HG03571 (cell line): Measurements from ENCODE around the gene PSEN1.
"Not testable (repeated sequence)": the region's sequence is repeated elsewhere in the genome, so short reads cannot be mapped to it uniquely, and the experiment has no call there.

Experiments
- ATAC-seq: cut with Tn5 transposase; IDR thresholded peaks from one replicate; pipeline ENCODE4 v1.9.1; 2021; ENCODE audit not compliant: unreplicated experiment

The PSEN1 gene

GRCh38 chr14:73162251-73162650 lies 25.9 kb downstream of the PSEN1 start:
- ATAC-seq = no peak

DNA sequence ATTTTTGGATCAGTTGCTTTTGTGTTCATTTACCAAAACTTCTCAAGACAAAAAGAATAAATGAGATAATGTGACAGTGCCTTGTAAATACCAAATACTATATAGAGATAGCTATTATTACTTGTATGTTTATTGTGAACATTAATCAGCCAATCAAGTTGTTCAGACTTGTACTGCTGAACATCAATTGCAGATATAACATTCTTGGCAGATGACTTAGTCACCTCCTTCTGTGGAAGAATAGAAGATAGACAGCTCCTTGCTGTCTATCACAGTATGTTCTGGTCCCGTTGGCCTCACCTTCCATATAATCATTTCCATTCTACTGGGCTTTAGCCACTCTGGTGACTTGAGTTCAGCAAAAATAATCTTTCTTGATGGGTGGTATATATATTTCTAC lies 30.1 kb downstream of the PSEN1 start:
- ATAC-seq = no peak

DNA sequence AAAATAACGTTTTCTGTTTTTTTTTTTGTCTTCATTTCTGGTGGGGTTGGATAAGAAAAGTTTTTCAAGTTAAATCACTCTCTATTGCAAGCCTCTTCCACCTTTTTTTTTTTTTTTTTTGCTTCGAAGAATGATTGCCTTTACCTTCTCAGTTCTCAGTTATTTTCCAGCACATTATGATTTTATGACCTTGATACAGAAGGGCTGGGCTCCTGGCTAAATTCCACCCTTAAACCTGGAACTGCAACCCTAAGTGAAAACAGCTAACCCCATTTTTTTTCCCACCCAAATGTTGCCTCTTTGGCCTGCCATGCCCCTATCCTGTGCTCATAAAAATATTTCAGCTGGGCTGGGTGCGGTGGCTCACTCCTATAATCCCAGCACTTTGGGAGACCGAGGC lies 31.4 kb downstream of the PSEN1 start:
- ATAC-seq = no peak

GRCh38 chr14:73168274-73168673 lies 32.0 kb downstream of the PSEN1 start:
- no peak for ATAC-seq

GRCh38 chr14:73168691-73169090 lies 32.4 kb downstream of the PSEN1 start:
- ATAC-seq = no peak

- not testable (repeated sequence) for ATAC-seq
Observed at GRCh38 chr14:73169855-73170254, 33.5 kb downstream of the PSEN1 start.

DNA sequence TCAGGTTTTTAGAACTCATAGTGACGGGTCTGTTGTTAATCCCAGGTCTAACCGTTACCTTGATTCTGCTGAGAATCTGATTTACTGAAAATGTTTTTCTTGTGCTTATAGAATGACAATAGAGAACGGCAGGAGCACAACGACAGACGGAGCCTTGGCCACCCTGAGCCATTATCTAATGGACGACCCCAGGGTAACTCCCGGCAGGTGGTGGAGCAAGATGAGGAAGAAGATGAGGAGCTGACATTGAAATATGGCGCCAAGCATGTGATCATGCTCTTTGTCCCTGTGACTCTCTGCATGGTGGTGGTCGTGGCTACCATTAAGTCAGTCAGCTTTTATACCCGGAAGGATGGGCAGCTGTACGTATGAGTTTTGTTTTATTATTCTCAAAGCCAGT lies 34.4 kb downstream of the PSEN1 start:
- ATAC-seq = no peak

DNA sequence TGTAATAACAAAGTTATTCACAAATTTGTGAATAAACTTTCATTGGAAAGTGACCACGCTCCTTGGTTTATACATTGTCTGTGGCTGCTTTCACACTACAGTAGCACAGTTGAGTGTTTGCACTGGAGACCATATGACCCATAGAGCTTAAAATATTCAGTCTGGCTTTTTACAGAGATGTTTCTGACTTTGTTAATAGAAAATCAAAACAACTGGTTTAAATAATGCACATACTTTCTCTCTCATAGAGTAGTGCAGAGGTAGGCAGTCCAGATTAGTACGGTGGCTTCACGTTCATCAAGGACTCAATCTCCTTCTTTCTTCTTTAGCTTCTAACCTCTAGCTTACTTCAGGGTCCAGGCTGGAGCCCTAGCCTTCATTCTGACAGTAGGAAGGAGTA lies 36.2 kb downstream of the PSEN1 start:
- ATAC-seq = no peak

- no peak for ATAC-seq
Observed at GRCh38 chr14:73173092-73173735, 36.9 kb downstream of the PSEN1 start.

GRCh38 chr14:73176685-73177084 lies 40.4 kb downstream of the PSEN1 start:
- ATAC-seq = no peak

DNA sequence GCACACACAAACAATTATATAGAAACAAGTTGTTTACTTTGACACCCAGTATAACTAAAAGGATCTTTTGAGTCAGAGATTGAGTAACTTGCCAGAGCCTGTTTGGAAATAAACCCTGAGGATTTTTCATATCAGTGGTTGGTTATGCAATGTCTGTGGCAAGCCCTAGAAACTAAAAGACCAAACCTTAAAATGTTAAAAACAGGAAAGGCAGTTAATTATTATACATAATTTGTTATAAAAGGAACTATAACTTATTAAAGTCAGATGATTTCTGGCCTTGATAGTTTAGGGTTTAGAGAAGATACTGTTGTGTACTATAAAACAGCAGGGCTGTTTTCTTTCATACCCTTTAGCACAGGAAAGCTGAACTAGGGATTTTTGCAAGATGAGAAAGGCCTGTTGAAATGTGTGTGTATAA lies 44.1 kb downstream of the PSEN1 start:
- no peak for ATAC-seq

DNA sequence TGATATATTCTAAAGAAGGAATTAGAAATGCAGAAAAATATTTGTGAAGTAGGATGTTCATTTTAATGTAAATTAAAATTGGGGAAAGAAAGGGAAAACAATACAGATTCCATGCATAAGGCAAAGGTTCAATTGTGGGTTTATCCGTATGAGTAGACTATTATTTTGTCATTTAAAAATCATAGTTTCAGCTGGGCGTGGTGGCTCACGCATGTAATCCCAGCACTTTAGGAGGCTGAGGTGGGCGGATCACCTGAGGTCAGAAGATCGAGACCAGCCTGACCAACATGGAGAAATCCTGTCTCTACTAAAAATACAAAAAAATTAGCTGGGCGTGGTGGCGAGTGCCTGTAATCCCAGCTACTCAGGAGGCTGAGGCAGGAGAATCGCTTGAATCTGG lies 44.7 kb downstream of the PSEN1 start:
- not testable (repeated sequence) for ATAC-seq

- ATAC-seq = no peak
Observed at GRCh38 chr14:73188501-73188911, 52.2 kb downstream of the PSEN1 start.

DNA sequence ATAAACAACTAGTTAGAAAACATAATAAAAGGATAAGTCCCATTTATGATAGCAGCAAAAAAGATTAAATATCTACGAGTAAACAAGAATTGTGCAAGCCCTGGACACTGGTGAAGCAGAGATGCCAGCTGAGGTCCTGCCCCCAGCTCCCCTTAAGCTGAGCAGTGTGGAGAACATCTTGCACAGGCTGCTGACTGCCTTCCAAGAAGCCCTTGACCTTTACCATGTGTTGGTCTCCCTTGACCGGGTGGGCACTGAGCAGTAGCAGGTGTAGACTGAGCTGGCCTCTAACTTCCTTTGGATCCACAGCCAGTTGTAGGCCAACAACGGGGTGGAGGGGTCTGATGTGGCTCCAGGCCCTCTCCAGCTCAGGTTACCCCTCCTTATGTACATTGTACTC lies 53.3 kb downstream of the PSEN1 start:
- no peak for ATAC-seq

- no peak for ATAC-seq
Observed at GRCh38 chr14:73191441-73191840, 55.1 kb downstream of the PSEN1 start.

- ATAC-seq = not testable (repeated sequence)
Observed at GRCh38 chr14:73194306-73194705, 58.0 kb downstream of the PSEN1 start.

- no peak for ATAC-seq
Observed at GRCh38 chr14:73198253-73198652, 61.9 kb downstream of the PSEN1 start.

DNA sequence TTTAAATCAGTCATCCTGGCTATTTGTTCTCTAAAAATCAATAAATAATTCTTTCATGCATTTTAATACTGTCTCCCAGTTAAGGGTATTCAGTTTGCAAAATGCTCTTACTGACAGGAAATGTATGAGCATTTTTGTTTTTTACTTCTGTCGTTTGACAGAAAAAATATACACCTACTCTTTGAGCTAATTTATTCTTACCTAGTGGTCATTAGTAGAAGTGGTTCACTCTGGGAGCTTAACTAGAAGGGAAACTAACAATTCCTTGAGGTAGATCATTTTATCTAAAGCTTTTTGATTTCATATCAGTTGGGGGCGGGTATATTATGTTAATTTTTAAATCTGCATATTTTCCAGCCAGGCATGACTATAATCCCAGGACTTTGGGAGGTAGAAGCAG lies 67.2 kb downstream of the PSEN1 start:
- no peak for ATAC-seq

DNA sequence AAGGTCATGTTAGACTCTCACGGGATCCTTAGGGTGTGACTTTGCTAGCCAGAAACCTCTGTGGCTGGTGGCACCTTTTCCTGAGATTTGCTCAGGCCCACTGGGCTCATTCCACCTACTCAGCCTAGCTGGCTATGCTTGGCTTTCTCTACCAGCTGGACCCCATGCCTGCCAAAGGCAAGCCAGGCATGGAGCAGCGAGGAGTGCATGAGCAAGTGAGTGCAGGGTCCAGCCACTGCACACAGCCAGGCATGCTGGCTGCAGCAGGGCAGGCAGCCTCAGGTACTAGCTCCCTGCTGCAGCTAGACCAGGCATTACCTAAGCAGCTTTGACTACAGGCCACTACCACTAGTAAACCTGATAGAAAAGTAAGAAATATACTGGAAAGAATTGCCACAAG lies 71.3 kb downstream of the PSEN1 start:
- no peak for ATAC-seq

- ATAC-seq = no peak
Observed at GRCh38 chr14:73208390-73208789, 72.1 kb downstream of the PSEN1 start.

- no peak for ATAC-seq
Observed at GRCh38 chr14:73208846-73209245, 72.5 kb downstream of the PSEN1 start.

- ATAC-seq = no peak
Observed at GRCh38 chr14:73209953-73210352, 73.6 kb downstream of the PSEN1 start.

- no peak for ATAC-seq
Observed at GRCh38 chr14:73211251-73212040, 75.1 kb downstream of the PSEN1 start.
